Smooth muscle cell of bladder (primary cell): Measurements from ENCODE around the gene PNLIPRP3. TPM values are rescaled to one million over a fixed set of nuclear protein-coding genes. Genes with fewer than 3 reads are reported as not detected.

Source experiments
- total RNA-seq: library from RNA; depleted of rRNA; stranded (reverse); fragments of >200 nt; gene quantifications from 2 replicates; pipeline ENCODE4 v1.2.3, GENCODE V29; 2014

The PNLIPRP3 gene
- 0.09 TPM in 1 of 2 replicates, not detected in the other for total RNA-seq

DNA sequence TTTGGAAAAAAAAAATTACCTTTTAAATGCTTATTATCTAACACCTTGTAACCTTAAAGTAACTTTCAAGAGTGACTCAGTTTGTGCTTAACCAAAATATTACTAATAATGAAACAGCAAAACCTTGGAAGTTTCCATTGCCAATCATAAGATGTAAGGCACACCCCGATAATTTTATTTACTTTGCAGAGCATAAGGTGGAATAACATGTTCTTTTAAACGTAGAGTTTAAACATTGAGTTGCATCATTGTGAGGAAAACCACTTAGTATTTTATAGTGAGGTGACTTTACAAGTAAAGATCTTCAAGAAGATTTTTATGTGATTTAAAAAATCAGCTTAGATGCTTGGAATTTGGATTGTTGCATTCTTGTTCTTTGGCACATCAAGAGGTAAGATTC lies at the start of gene PNLIPRP3:
Gene PNLIPRP3, plus strand, starts transcription at position 177 of the 400 bp plus-strand sequence. Its CDS starts 166 bp downstream, at position 343.

Other genes starting within 250 kb of the PNLIPRP3 start
- gene GFRA1, start 154.6 kb upstream of the PNLIPRP3 start, total RNA-seq = 1.6 and 2.7 TPM in 2 replicates
- gene CCDC172, start 103.4 kb upstream of the PNLIPRP3 start, total RNA-seq = not detected in 2 replicates
- gene PNLIP, start 118.1 kb downstream of the PNLIPRP3 start, total RNA-seq = not detected in 2 replicates
- gene PNLIPRP1, start 163.1 kb downstream of the PNLIPRP3 start, total RNA-seq = not detected in 2 replicates
- not detected in 2 replicates for gene PNLIPRP2, start 193.1 kb downstream of the PNLIPRP3 start, total RNA-seq